Right cardiac atrium (tissue), 5 donors: ENCODE results near the gene MATN1. TPM values are rescaled to one million over a fixed set of nuclear protein-coding genes. Genes with fewer than 3 reads are reported as not detected.

Source experiments
- ATAC-seq, 2 donors: fragments of 200-7000 bp; cut with Tn5 transposase; one replicate each; pipeline versions ENCODE4 v1.8.0 to v1.9.1; 2020; ENCODE audit warnings: moderate library complexity in 2 of 2, mild to moderate bottlenecking in 1 of 2
- DNase-seq, 3 donors: peaks; one replicate each; pipeline ENCODE4 v3.0.0-alpha.2; 2020
- H3K27ac ChIP-seq: one replicate; pipeline ENCODE4 v1.5.1; 2013; ENCODE audit warnings: mild to moderate bottlenecking, low read length, control low read depth, moderate library complexity
- H3K27me3 ChIP-seq: one replicate; pipeline ENCODE4 v1.6.1; 2013; ENCODE audit not compliant: control insufficient read depth, insufficient read depth
- H3K4me1 ChIP-seq: one replicate; pipeline ENCODE4 v1.6.1; 2013; ENCODE audit warnings: low read length; ENCODE audit not compliant: control insufficient read depth, insufficient read depth
- H3K4me3 ChIP-seq: one replicate; pipeline ENCODE4 v1.5.1; 2013; ENCODE audit warnings: low read length, control low read depth
- H3K9me3 ChIP-seq: one replicate; pipeline ENCODE4 v1.6.1; 2013; ENCODE audit warnings: low read length; ENCODE audit not compliant: control insufficient read depth
- WGBS: extraction: QIAGEN DNeasy Blood & Tissue Kit; methylation state at CpG from one replicate; pipeline ENCODE4 v1.1.7; 2013; 5-methylcytosine and 5-hydroxymethylcytosine counted together
- intact Hi-C, 4 donors: fragments of 100-400 bp; cut with DNase I; formaldehyde crosslinking; loops; one replicate each; pipeline versions ENCODE4 v1.11.0 to v1.14.0; 2022 to 2023
- polyA plus RNA-seq: library from polyadenylated mRNA; stranded (reverse); fragments of 200-250 nt; gene quantifications from one replicate; pipeline ENCODE4 v1.2.3, GENCODE V29; 2013
- total RNA-seq, 4 donors: library from RNA; stranded (reverse); fragmentation: NEBNext Ultra II Directional; extraction: Animal tissue kit (Norgen Biotek cat#: 25700); gene quantifications; one replicate each; pipeline ENCODE4 v1.2.1, GENCODE V29; 2021
- donor health status: healthy with polysubstance abuse.
- donor health status: DM: no; HTN: yes; CAD: no.
- donor health status: DM: no; HTN: no; CAD: no.
- donor health status: DM: no; HTN: yes; CAD: no; lungs with severe emphysema.
- donor health status: DM: yes; HTN: yes; CAD: no.

The MATN1 gene
- total and polyA plus RNA-seq, 5 donors: 0.07 TPM; not detected in 4

DNA sequence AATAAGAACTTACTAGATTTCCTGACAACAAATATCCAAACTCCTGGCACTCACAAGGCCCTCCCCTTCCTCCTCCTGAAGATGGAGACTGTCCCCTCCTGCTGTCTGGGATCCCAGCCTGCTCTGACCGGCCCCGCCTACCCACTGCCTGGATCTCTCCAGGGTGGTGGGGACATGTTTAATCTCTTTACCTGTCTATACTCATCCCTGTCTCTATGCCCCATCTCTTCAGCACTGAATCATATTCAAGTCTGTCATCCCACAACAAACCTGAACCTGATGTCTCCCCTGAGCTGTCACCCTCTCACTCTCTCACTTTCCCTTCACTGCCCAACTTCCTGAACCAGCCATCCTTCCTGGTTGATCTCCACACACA is 22.1 kb downstream of the MATN1 start:
- WGBS: 65% methylated on average over 2 of the region's 2 CpGs
- peaks cover 3% of the 10 kb centered on the region for H3K4me1 ChIP-seq
- H3K9me3 ChIP-seq: no peaks in the 10 kb centered on the region
- no peak for ATAC-seq
- DNase-seq: no peak
- intact Hi-C loops: loop anchor here in 2 of 4 donors (10.0 kb wide), 4 partner anchors 176 to 1816 kb away; no protein-coding TSS in a partner anchor
- H3K27ac ChIP-seq: no peak overlapping the region
- H3K4me3 ChIP-seq: no peak overlapping the region
- no peaks in the 10 kb centered on the region for H3K27me3 ChIP-seq

DNA sequence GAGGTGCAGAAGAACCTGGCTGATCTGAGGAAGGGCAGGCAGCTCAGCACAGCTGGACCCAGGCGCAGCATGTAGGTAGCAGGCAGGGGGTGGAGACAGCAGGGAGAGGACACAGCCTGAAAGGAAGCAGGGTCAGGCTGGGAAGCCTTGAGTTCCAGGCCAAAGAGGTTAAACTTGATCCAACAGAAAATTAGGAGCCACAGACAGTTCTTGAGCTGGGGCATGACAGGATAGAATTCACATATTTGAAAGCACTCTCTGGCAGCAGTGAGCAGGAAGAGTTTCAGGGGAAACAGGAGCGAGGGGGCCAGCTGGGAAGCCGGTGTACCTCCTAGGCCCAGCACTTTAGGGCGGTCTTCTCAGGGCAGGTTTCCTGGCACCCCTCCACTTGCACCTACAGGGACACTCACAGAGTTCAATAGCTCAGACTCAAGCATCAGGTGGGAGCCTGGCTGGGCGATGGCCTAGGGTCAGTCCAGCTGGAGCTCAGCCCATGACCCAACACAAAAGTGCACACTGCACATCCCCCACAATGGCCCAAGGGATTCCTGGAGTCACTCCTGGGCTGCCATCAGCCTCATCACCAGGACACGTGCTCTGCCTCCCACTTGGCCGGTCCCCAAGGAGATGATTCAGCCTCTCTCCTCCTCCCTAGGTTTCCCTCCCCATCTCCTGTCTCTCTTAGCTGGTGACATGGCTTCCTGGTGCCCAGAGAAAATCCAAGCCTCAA is 22.7 kb downstream of the MATN1 start:
- 62% methylated on average over 7 of the region's 7 CpGs for WGBS
- peak in 1 of 3 donors; percentile 56 for DNase-seq
- H3K27ac ChIP-seq: no peak overlapping the region
- no peak overlapping the region for H3K4me3 ChIP-seq
- H3K4me1 ChIP-seq: peaks cover 3% of the 10 kb centered on the region
- intact Hi-C loops: loop anchor here in 2 of 4 donors (10.0 kb wide), 4 partner anchors 176 to 1816 kb away; no protein-coding TSS in a partner anchor
- no peaks in the 10 kb centered on the region for H3K27me3 ChIP-seq
- no peaks in the 10 kb centered on the region for H3K9me3 ChIP-seq
- ATAC-seq: peak in 1 of 2 donors; percentile 56

DNA sequence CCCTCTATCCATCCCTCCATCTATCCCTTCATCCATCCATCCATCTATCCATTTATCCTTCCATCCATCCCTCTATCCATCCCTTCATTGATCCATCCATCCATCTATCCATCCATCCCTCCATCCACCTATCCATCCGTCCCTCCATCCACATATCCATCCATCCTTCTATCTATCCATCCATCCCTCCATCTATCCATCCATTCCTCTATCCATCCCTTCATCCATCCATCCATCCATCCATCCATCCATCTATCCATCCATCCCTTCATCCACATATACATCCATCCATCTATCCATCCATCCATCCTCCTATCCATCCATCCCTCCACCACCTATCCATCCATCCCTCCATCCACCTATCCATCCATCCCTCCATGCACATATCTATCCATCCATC is 23.6 kb downstream of the MATN1 start:
- peaks cover 3% of the 10 kb centered on the region for H3K4me1 ChIP-seq

DNA sequence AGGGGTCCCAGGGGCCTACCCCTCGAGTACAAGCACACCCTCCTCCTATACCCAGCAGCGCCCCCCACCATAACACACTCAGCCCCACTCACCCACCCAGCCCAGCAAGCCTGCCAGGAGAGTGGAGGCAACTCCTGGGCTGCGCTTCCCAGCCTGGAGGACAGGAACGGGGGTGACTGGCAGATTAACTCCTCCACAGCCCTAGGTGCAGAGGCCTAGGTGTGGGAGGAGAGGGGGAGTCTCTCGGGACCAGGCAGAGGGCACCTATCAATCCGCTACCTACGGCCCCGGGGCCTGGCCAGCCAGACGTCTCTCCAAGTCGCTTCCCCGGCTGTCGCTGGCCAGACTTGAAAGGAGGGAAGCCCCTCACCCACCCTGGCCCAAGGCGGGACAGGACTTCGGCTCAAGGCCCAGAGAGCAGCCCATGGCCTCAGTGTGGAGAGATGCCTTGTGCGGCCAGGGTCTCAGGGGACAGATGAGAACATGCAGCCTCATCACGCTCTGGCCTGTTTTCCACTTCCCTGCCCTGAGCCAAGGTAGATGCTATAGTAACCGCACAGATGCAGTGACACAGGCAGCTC is 24.9 kb downstream of the MATN1 start:
- H3K4me1 ChIP-seq: peaks cover 3% of the 10 kb centered on the region
- no peaks in the 10 kb centered on the region for H3K27me3 ChIP-seq
- H3K27ac ChIP-seq: no peak overlapping the region
- WGBS: 47% methylated on average over 17 of the region's 17 CpGs
- no peak overlapping the region for H3K4me3 ChIP-seq
- no peaks in the 10 kb centered on the region for H3K9me3 ChIP-seq
- ATAC-seq (no peak), DNase-seq (no peak)
- intact Hi-C loops: no loop called here

More for the DNA sequence above, 23.6 kb downstream of the MATN1 start:
- no peak overlapping the region for H3K4me3 ChIP-seq
- no peaks in the 10 kb centered on the region for H3K27me3 ChIP-seq
- ATAC-seq (no peak), DNase-seq (no peak)
- H3K9me3 ChIP-seq: no peaks in the 10 kb centered on the region
- intact Hi-C loops: loop anchor here in 2 of 4 donors (10.0 kb wide), 4 partner anchors 175 to 1815 kb away; no protein-coding TSS in a partner anchor
- 90% methylated on average over 1 of the region's 1 CpG for WGBS
- no peak overlapping the region for H3K27ac ChIP-seq

DNA sequence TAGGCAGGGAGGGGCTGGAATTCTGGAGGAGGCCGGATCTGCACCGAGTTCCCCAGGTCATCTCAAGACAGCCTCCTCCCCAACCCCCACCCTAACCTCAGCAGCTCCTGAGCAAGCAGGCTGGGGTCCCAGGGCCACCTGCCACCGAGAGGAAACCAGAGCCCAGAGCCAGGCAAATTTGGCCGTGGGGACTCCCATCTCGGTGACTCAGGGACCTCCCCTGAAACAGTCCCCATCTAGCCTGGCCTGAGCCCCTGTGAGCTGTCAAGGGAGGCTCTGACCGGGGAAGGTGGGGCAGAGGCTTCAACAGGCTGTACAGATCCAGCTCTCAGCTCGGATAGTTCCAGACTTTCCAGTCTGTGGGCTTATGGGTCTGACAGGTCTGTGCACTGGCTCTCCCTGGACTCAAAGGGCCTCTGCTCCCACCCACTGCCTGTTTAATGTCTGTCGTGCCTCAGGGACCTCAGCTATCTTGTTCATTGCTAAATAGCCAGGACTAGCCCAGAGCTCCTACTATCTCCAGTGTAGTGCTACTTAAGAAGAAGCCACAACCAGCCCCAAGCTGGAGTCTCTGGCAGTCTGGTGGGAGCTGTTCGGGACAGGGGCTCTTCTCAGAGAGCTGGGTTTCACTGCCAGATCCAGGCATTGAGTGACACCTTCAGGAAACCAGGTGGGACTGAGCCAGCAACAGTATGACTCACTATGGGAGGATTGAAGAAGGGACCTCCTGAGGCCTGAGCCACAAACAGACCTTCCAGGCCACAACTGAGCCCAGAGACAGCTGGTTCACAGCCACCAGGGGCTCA is 25.6 kb downstream of the MATN1 start:
- no peaks in the 10 kb centered on the region for H3K27me3 ChIP-seq
- ATAC-seq: no peak
- intact Hi-C loops: no loop called here
- H3K4me3 ChIP-seq: no peak overlapping the region
- WGBS: 55% methylated on average over 9 of the region's 9 CpGs
- H3K9me3 ChIP-seq: no peaks in the 10 kb centered on the region
- peaks cover 3% of the 10 kb centered on the region for H3K4me1 ChIP-seq
- no peak overlapping the region for H3K27ac ChIP-seq
- DNase-seq: no peak

DNA sequence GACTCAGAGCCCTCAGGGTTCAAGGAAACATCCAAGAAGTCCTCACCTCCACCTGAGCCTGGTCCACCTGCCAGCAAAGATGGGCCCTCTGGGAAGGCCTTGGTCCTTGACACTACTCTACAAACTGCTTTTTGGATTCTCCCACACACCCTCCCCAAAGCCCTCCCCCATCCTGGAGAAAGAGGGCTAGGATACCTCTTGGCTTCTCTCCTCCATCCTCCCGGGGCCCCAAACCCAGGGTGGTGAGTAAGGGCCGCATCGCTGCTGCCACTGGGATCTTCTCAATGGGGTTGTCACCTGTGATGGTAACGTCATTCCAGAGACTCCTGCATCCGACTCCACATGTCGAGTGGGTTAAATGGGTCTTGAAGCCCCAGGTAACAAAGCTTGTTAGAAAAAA is 26.6 kb downstream of the MATN1 start:
- DNase-seq (no peak), ATAC-seq (no peak)
- Histone ChIP-seq H3K27me3 (no peaks in the 10 kb centered on the region), H3K4me1 (peaks cover 3% of the 10 kb centered on the region), H3K4me3 (no peak overlapping the region), H3K27ac (no peak overlapping the region), H3K9me3 (no peaks in the 10 kb centered on the region)
- WGBS: 87% methylated on average over 6 of the region's 6 CpGs
- intact Hi-C loops: no loop called here

DNA sequence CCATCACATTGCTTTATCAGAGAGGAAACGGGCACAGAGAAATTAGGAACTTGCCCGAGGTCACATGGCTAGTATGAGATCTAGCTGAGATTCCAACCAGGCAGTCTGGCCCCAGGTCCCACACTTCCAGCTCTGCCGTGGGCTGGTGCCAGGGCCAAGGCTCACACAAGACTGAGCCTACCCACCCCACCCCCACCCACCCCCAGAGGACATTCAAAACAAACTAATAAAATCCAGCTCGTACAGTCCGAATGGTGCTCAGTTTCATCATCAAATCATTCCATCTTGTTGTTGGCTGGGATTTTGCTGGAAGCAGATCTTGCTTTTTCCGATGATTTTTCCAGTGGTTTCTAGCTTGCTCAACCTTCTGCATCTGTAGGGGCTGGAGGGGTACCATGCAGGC is 27.9 kb downstream of the MATN1 start:
- Histone ChIP-seq H3K27ac (no peak overlapping the region), H3K4me1 (no peaks in the 10 kb centered on the region), H3K4me3 (no peak overlapping the region), H3K9me3 (no peaks in the 10 kb centered on the region), H3K27me3 (no peaks in the 10 kb centered on the region)
- no peak for ATAC-seq
- 43% methylated on average over 6 of the region's 6 CpGs for WGBS
- intact Hi-C loops: no loop called here
- DNase-seq: peak in 2 of 3 donors; percentile 54 to 81

GRCh38 chr1:30694280-30695175 is 28.9 kb downstream of the MATN1 start:
- H3K4me3 ChIP-seq: no peak overlapping the region
- intact Hi-C loops: no loop called here
- 69% methylated on average over 8 of the region's 8 CpGs for WGBS
- ATAC-seq (no peak), DNase-seq (no peak)
- H3K9me3 ChIP-seq: no peaks in the 10 kb centered on the region
- H3K27ac ChIP-seq: no peak overlapping the region
- H3K27me3 ChIP-seq: no peaks in the 10 kb centered on the region
- H3K4me1 ChIP-seq: no peaks in the 10 kb centered on the region

DNA sequence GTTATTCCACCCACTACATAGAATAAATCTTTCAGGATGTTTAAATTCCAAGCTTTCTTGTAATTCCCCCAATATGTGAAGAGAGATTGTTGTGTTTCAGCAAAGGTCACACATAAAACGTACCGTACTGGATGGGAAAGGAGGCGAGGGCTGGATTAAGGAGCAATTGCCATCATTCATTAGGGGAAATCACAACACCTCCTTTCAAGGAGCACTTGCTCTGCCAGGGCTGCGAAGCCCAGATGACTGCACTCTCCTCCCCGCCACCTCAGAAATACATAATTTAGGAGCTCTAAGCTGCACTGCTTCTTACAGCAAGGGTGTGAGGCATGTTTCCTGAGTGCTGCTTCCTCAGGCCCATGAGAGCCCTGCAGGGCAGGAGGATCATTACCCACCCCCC is 29.6 kb downstream of the MATN1 start:
- H3K4me3 ChIP-seq: no peak overlapping the region
- no peak for DNase-seq
- no peaks in the 10 kb centered on the region for H3K27me3 ChIP-seq
- H3K27ac ChIP-seq: no peak overlapping the region
- ATAC-seq: no peak
- WGBS: 87% methylated on average over 5 of the region's 5 CpGs
- intact Hi-C loops: no loop called here
- H3K9me3 ChIP-seq: no peaks in the 10 kb centered on the region
- H3K4me1 ChIP-seq: no peaks in the 10 kb centered on the region

- no peaks in the 10 kb centered on the region for H3K27me3 ChIP-seq
- WGBS: 82% methylated on average over 3 of the region's 3 CpGs
- H3K4me1 ChIP-seq: no peaks in the 10 kb centered on the region
- no peak overlapping the region for H3K27ac ChIP-seq
- ATAC-seq: no peak
- intact Hi-C loops: no loop called here
- no peak overlapping the region for H3K4me3 ChIP-seq
- H3K9me3 ChIP-seq: no peaks in the 10 kb centered on the region
- no peak for DNase-seq
Observed at GRCh38 chr1:30693366-30693765, 30.0 kb downstream of the MATN1 start.
